Spleen (tissue), 11 donors: ENCODE data around the gene GNAZ. TPM values are rescaled to one million over a fixed set of nuclear protein-coding genes. Genes with fewer than 3 reads are reported as not detected.

Experiments
- DNase-seq: peaks from one replicate; pipeline ENCODE4 v3.0.0-alpha.2; 2020
- H3K27ac ChIP-seq, 8 donors: fragments of 200-600 bp; sonication (generic) in 7 of 8; 1 replicate in 4 of 8; 2 replicates in 4 of 8; pipeline versions ENCODE4 v1.5.0 to v1.8.0; 2016 to 2021; ENCODE audit warnings: inconsistent platforms in 4 of 8, mild to moderate bottlenecking in 4 of 8, moderate library complexity in 1 of 8
- H3K27me3 ChIP-seq, 7 donors: fragments of 200-600 bp; sonication (generic) in 6 of 7; replicated peaks in 1 of 7; 1 replicate in 4 of 7; 2 replicates in 3 of 7; pipeline versions ENCODE4 v1.5.0 to v1.8.0; 2016 to 2021; ENCODE audit warnings: inconsistent platforms in 3 of 7, mild to moderate bottlenecking in 1 of 7
- H3K36me3 ChIP-seq, 6 donors: fragments of 200-600 bp; sonication (generic) in 5 of 6; 1 replicate in 4 of 6; 2 replicates in 2 of 6; pipeline versions ENCODE4 v1.5.0 to v1.8.0; 2016 to 2021; ENCODE audit warnings: inconsistent platforms in 2 of 6
- H3K4me1 ChIP-seq, 6 donors: fragments of 200-600 bp; sonication (generic) in 5 of 6; 1 replicate in 3 of 6; 2 replicates in 3 of 6; pipeline versions ENCODE4 v1.5.0 to v1.8.0; 2016 to 2021; ENCODE audit warnings: inconsistent platforms in 3 of 6
- H3K4me3 ChIP-seq, 8 donors: fragments of 200-600 bp; sonication (generic) in 7 of 8; 1 replicate in 4 of 8; 2 replicates in 4 of 8; pipeline versions ENCODE4 v1.5.0 to v1.8.0; 2016 to 2021; ENCODE audit warnings: inconsistent platforms in 4 of 8, mild to moderate bottlenecking in 4 of 8, moderate library complexity in 2 of 8
- H3K9me3 ChIP-seq, 8 donors: fragments of 200-600 bp; sonication (generic) in 7 of 8; 1 replicate in 4 of 8; 2 replicates in 4 of 8; pipeline versions ENCODE4 v1.5.0 to v1.8.0; 2016 to 2021; ENCODE audit warnings: inconsistent platforms in 4 of 8
- POLR2A ChIP-seq, 3 donors: fragments of 450-650 bp; IDR thresholded peaks; one replicate each; pipeline ENCODE4 v1.5.1; 2017; ENCODE audit warnings: antibody characterized with exemption in 3 of 3, mild to moderate bottlenecking in 1 of 3
- POLR2AphosphoS5 ChIP-seq, 3 donors: sonication (generic); formaldehyde crosslinking; IDR thresholded peaks; one replicate each; pipeline ENCODE4 v1.5.1; 2017; ENCODE audit warnings: antibody characterized with exemption in 3 of 3
- WGBS, 5 donors: extraction: QIAGEN DNeasy Blood & Tissue Kit in 3 of 5; methylation state at CpG; one replicate each; pipeline versions ENCODE4 v1.1.5 to v1.1.7; 2013 to 2018; 5-methylcytosine and 5-hydroxymethylcytosine counted together
- intact Hi-C: fragments of 100-400 bp; cut with DNase I; formaldehyde crosslinking; loops from one replicate; pipeline ENCODE4 v1.15.0; 2023; ENCODE audit warnings: low total_unique reads
- polyA plus RNA-seq, 3 donors: library from polyadenylated mRNA; stranded (reverse); fragments of 200-250 nt; gene quantifications; one replicate each; pipeline ENCODE4 v1.2.1, GENCODE V29; 2013
- total RNA-seq, 7 donors: library from RNA; depleted of rRNA in 3 of 7; stranded (reverse); fragments of >200 nt in 3 of 7; fragmentation: NEBNext Ultra II Directional in 4 of 7; extraction: Animal tissue kit (Norgen Biotek cat#: 25700) in 4 of 7; gene quantifications; one replicate each; pipeline versions ENCODE4 v1.1.0 to v1.2.1, GENCODE V29; 2016 to 2021
- TF ChIP-seq, protein P1 (sequence below), 11 experiments: fragments of 200-600 bp in 7 of 11; fragments of 450-650 bp in 4 of 11; sonication (generic) in 4 of 11; IDR thresholded peaks in 8 of 11; conservative IDR thresholded peaks in 3 of 11; 1 replicate in 7 of 11; 2 replicates in 4 of 11; pipeline versions ENCODE4 v1.4.0 to v1.8.0; 2016 to 2021; ENCODE audit warnings: antibody characterized with exemption in 11 of 11, inconsistent platforms in 4 of 11, mild to moderate bottlenecking in 1 of 11
- donor health status: healthy with polysubstance abuse.
- donor health status: DM: no; HTN: no; CAD: no; lungs with moderate emphysema.
- donor health status: DM: no; HTN: no; CAD: no.
- donor health status: Bipolar disorder and iron deficiency.
- donor health status: healthy.
- donor health status: DM: no; HTN: no; CAD: no.
- donor health status: DM: yes; HTN: yes; CAD: no.

The GNAZ gene
- total and polyA plus RNA-seq, 10 donors = 2.3 to 11.8 (median 6.8) TPM

DNA sequence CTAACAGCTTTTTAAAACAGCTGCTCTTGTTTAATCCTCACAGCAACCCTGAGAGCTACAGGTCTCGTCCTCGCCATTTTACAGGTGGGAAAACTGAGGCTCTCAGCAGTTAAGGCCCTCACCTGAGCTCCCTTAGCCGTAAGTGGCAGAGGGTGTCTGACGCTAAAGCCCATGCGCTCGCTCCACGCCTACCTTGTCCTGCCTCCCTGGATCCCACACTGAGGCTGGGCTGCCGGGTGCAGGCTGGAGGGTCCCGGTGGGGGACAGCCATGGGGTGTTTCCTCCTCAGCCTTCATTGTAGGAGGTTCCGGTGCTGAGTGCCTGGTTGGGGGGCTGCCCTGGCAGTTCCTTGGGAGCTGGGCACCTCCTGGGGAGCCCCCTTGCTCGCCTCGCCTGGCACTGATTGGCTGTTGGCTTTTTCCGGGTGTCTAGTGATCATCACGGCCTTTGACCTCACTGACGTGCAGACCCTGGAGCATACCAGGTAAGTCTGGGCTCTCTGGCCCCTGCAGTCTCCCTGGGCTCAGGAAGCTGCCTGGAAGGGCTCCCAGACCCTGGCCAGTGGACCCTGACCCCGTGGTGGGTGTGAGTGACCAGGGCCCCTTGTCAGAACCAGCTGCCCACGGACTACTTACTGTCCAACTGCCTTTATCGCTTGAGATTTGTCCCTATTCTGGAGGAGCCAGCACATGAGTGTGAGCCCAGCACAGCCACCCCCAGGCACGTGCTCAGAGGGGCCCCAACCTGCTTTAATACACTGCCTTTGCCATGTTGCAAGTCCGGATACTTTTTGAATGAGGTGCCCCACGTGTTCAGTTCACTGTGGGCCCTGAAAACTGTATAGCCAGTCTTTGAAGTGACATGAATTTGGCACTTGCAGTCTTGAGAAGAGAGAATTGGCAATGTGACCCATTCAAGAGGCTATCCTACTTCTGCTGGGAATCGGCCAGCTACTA is 87.5 kb downstream of the GNAZ start:
- Histone ChIP-seq H3K27ac (peak overlapping the region in 1 of 8 donors; percentile 26), H3K4me3 (no peak overlapping the region), H3K36me3 (peaks cover 0 to 4% (median 0%) of the 10 kb centered on the region in 6 donors), H3K27me3 (no peaks in the 10 kb centered on the region), H3K4me1 (peaks cover 0 to 37% (median 10%) of the 10 kb centered on the region in 6 donors), H3K9me3 (no peaks in the 10 kb centered on the region)
- 81 to 92% (median 88%) methylated on average over 14 to 22 of the region's 22 CpGs for WGBS, 5 donors
- TF ChIP-seq, protein P1, sequence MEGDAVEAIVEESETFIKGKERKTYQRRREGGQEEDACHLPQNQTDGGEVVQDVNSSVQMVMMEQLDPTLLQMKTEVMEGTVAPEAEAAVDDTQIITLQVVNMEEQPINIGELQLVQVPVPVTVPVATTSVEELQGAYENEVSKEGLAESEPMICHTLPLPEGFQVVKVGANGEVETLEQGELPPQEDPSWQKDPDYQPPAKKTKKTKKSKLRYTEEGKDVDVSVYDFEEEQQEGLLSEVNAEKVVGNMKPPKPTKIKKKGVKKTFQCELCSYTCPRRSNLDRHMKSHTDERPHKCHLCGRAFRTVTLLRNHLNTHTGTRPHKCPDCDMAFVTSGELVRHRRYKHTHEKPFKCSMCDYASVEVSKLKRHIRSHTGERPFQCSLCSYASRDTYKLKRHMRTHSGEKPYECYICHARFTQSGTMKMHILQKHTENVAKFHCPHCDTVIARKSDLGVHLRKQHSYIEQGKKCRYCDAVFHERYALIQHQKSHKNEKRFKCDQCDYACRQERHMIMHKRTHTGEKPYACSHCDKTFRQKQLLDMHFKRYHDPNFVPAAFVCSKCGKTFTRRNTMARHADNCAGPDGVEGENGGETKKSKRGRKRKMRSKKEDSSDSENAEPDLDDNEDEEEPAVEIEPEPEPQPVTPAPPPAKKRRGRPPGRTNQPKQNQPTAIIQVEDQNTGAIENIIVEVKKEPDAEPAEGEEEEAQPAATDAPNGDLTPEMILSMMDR (IDR thresholded peaks at IDR 0.05 in 8 of 11, conservative IDR thresholded peaks at IDR 0.05 in 3 of 11) = no peak
- TF ChIP-seq POLR2A (IDR thresholded peaks at IDR 0.05) (no peak), POLR2AphosphoS5 (IDR thresholded peaks at IDR 0.05) (no peak)
- intact Hi-C loops = no loop called here
- DNase-seq = peak; percentile 69

DNA sequence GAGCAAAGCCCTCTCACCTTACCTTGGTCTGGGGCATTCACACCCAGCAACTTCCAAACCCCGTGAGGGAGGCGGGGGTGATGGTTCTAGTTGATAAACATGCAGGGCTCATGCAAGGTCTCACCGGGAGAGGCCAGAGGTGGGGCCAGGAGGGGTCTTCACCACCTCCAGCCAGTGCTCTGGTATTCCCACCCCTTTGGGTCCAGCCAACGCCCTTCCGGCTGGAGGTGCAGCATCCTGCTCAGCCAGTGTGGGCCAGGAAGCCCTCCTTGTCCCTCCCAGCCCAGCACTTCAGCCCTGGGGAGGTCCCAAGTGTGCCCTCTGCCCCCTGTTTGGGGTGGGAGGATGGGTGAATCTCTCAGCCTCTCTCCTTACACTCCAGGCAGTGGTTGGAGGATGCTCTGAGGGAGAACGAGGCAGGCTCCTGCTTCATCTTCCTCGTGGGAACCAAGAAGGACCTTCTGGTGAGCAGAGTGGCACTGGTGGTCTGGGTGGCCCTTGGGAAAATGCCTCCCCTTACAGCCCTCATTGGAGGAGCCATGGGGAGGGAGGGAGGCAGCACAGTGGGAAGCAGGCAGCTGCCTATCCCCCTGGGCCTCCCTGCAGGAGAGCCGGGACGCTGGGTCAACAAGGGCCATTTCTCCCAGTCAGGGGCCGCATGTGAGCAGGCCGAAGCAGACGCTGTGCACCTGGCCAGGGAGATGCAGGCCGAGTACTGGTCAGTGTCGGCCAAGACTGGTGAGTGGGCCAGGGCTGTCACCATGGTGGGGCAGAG is 88.4 kb downstream of the GNAZ start:
- Histone ChIP-seq H3K27ac (peak overlapping the region in 2 of 8 donors; percentile 67 to 75), H3K36me3 (peaks cover 0 to 4% (median 0%) of the 10 kb centered on the region in 6 donors), H3K9me3 (no peaks in the 10 kb centered on the region), H3K4me1 (peaks cover 0 to 29% (median 3%) of the 10 kb centered on the region in 6 donors), H3K4me3 (no peak overlapping the region), H3K27me3 (no peaks in the 10 kb centered on the region)
- intact Hi-C loops = no loop called here
- WGBS, 5 donors = 82 to 91% (median 88%) methylated on average over 7 to 14 of the region's 14 CpGs
- TF ChIP-seq, protein P1 (IDR thresholded peaks at IDR 0.05 in 8 of 11, conservative IDR thresholded peaks at IDR 0.05 in 3 of 11) = no peak
- TF ChIP-seq POLR2A (IDR thresholded peaks at IDR 0.05) = no peak
- TF ChIP-seq POLR2AphosphoS5 (IDR thresholded peaks at IDR 0.05) = no peak
- DNase-seq = peak; percentile 71

DNA sequence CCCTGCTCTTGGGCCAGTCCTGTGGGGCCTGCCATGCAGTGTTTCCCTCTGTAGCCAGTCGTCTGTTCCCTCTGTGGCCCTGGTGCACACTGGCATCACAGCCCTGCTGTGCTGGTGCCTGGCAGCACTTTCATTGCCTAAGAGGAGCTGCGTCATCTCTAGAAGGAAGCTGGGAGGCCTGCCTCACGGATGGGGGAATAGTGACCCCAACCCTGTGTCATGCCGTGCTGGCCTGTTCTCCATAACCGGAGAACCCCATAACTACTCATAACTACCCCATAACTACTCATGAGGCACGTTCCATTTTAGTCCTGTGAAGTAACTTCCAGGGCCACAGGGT is 88.9 kb downstream of the GNAZ start:
- TF ChIP-seq, protein P1 (IDR thresholded peaks at IDR 0.05 in 8 of 11, conservative IDR thresholded peaks at IDR 0.05 in 3 of 11) = no peak
- TF ChIP-seq POLR2AphosphoS5 (IDR thresholded peaks at IDR 0.05) = peak in 2 of 3 donors; percentile 19 to 41
- intact Hi-C loops = no loop called here
- H3K27me3 ChIP-seq = no peaks in the 10 kb centered on the region
- peak; percentile 73 for DNase-seq
- WGBS, 5 donors = 51 to 83% (median 73%) methylated on average over 5 to 6 of the region's 6 CpGs
- H3K36me3 ChIP-seq = peaks cover 0 to 4% (median 0%) of the 10 kb centered on the region in 6 donors
- H3K4me3 ChIP-seq = no peak overlapping the region
- peak overlapping the region in 2 of 8 donors; percentile 67 to 75 for H3K27ac ChIP-seq
- no peaks in the 10 kb centered on the region for H3K9me3 ChIP-seq
- H3K4me1 ChIP-seq = peaks cover 0 to 27% (median 3%) of the 10 kb centered on the region in 6 donors
